ENCODE measurements around the gene TMEM132A.

TMEM132A gene

GRCh38 chr11:60952742-60953170, 28.5 kb downstream of the TMEM132A start:
- ATAC-seq (ENCODE audit: insufficient read depth, low read depth) (no peak), DNase-seq (no peak)
- no peak for TF ChIP-seq EZH2 (IDR thresholded peaks at IDR 0.05; ENCODE audit: borderline replicate concordance, low read depth, low read length, severe bottlenecking)
- TF ChIP-seq, protein P1, sequence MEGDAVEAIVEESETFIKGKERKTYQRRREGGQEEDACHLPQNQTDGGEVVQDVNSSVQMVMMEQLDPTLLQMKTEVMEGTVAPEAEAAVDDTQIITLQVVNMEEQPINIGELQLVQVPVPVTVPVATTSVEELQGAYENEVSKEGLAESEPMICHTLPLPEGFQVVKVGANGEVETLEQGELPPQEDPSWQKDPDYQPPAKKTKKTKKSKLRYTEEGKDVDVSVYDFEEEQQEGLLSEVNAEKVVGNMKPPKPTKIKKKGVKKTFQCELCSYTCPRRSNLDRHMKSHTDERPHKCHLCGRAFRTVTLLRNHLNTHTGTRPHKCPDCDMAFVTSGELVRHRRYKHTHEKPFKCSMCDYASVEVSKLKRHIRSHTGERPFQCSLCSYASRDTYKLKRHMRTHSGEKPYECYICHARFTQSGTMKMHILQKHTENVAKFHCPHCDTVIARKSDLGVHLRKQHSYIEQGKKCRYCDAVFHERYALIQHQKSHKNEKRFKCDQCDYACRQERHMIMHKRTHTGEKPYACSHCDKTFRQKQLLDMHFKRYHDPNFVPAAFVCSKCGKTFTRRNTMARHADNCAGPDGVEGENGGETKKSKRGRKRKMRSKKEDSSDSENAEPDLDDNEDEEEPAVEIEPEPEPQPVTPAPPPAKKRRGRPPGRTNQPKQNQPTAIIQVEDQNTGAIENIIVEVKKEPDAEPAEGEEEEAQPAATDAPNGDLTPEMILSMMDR (IDR thresholded peaks at IDR 0.05; ENCODE audit: borderline replicate concordance, extremely low read depth, low read length, poor library complexity, severe bottlenecking): no peak
- no peaks in the 10 kb centered on the region for H3K36me3 ChIP-seq (ENCODE audit: insufficient read depth, low read length)
- H3K27ac ChIP-seq (ENCODE audit: low read length): no peak overlapping the region
- H2AFZ ChIP-seq (ENCODE audit: low read depth, low read length): no peak overlapping the region
- no peaks in the 10 kb centered on the region for H3K4me1 ChIP-seq (ENCODE audit: insufficient read depth, low read length)
- no peak overlapping the region for H3K4me2 ChIP-seq (ENCODE audit: insufficient read depth, low read length)
- H3K9ac ChIP-seq (ENCODE audit: low read depth, low read length): no peak overlapping the region
- no peaks in the 10 kb centered on the region for H4K20me1 ChIP-seq (ENCODE audit: insufficient read depth, low read length)
- no peaks in the 10 kb centered on the region for H3K9me3 ChIP-seq (ENCODE audit: insufficient read depth, low read length, severe bottlenecking)
- peaks cover 3% of the 10 kb centered on the region for H3K27me3 ChIP-seq (ENCODE audit: insufficient read depth, low read length, poor library complexity)
- H3K79me2 ChIP-seq (ENCODE audit: insufficient read depth, low read length): no peaks in the 10 kb centered on the region
- no peak overlapping the region for H3K4me3 ChIP-seq (ENCODE audit: low read depth in 1 of 2, low read length in 2 of 2)

- Histone ChIP-seq H3K27ac (ENCODE audit: low read length) (no peak overlapping the region), H3K4me3 (ENCODE audit: low read depth in 1 of 2, low read length in 2 of 2) (no peak overlapping the region), H2AFZ (ENCODE audit: low read depth, low read length) (no peak overlapping the region), H3K9me3 (ENCODE audit: insufficient read depth, low read length, severe bottlenecking) (no peaks in the 10 kb centered on the region), H3K9ac (ENCODE audit: low read depth, low read length) (no peak overlapping the region), H3K36me3 (ENCODE audit: insufficient read depth, low read length) (no peaks in the 10 kb centered on the region), H3K4me1 (ENCODE audit: insufficient read depth, low read length) (no peaks in the 10 kb centered on the region), H3K4me2 (ENCODE audit: insufficient read depth, low read length) (no peak overlapping the region), H3K79me2 (ENCODE audit: insufficient read depth, low read length) (no peaks in the 10 kb centered on the region), H4K20me1 (ENCODE audit: insufficient read depth, low read length) (no peaks in the 10 kb centered on the region), H3K27me3 (ENCODE audit: insufficient read depth, low read length, poor library complexity) (peaks cover 3% of the 10 kb centered on the region)
- ATAC-seq (ENCODE audit: insufficient read depth, low read depth) (no peak), DNase-seq (no peak)
- TF ChIP-seq EZH2 (IDR thresholded peaks at IDR 0.05; ENCODE audit: borderline replicate concordance, low read depth, low read length, severe bottlenecking): no peak
- TF ChIP-seq, protein P1 (IDR thresholded peaks at IDR 0.05; ENCODE audit: borderline replicate concordance, extremely low read depth, low read length, poor library complexity, severe bottlenecking): no peak
Observed at GRCh38 chr11:60953781-60954180, 29.5 kb downstream of the TMEM132A start.

DNA sequence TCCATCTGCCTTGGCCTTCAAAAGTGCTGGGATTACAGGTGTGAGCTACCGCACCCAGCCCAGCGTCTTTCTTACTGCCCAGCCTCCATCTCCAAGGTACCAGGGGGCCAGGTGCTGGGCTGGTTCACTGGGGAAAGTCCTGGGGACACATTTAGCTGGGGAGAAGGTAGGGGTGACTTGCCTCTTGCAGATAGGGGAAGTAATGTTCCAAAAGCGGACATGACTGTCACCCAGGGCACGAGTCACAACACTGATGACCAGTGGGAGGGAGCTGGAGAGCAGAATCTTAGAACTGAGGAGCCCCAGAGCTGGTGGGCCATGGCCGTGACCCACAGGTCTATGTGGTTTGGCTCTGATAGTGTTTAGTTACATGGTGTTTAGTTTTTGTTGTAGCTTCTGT, 30.2 kb downstream of the TMEM132A start:
- H3K4me1 ChIP-seq (ENCODE audit: insufficient read depth, low read length): no peaks in the 10 kb centered on the region
- H4K20me1 ChIP-seq (ENCODE audit: insufficient read depth, low read length): no peaks in the 10 kb centered on the region
- no peak overlapping the region for H3K4me2 ChIP-seq (ENCODE audit: insufficient read depth, low read length)
- no peak overlapping the region for H2AFZ ChIP-seq (ENCODE audit: low read depth, low read length)
- peaks cover 3% of the 10 kb centered on the region for H3K27me3 ChIP-seq (ENCODE audit: insufficient read depth, low read length, poor library complexity)
- ATAC-seq (ENCODE audit: insufficient read depth, low read depth) (no peak), DNase-seq (no peak)
- TF ChIP-seq, protein P1 (IDR thresholded peaks at IDR 0.05; ENCODE audit: borderline replicate concordance, extremely low read depth, low read length, poor library complexity, severe bottlenecking): no peak
- no peak for TF ChIP-seq EZH2 (IDR thresholded peaks at IDR 0.05; ENCODE audit: borderline replicate concordance, low read depth, low read length, severe bottlenecking)
- no peaks in the 10 kb centered on the region for H3K36me3 ChIP-seq (ENCODE audit: insufficient read depth, low read length)
- H3K9me3 ChIP-seq (ENCODE audit: insufficient read depth, low read length, severe bottlenecking): no peaks in the 10 kb centered on the region
- no peak overlapping the region for H3K9ac ChIP-seq (ENCODE audit: low read depth, low read length)
- no peak overlapping the region for H3K4me3 ChIP-seq (ENCODE audit: low read depth in 1 of 2, low read length in 2 of 2)
- no peak overlapping the region for H3K27ac ChIP-seq (ENCODE audit: low read length)
- H3K79me2 ChIP-seq (ENCODE audit: insufficient read depth, low read length): no peaks in the 10 kb centered on the region

- DNase-seq (no peak), ATAC-seq (ENCODE audit: insufficient read depth, low read depth) (no peak)
- H3K4me3 ChIP-seq (ENCODE audit: low read depth in 1 of 2, low read length in 2 of 2): no peak overlapping the region
- TF ChIP-seq EZH2 (IDR thresholded peaks at IDR 0.05; ENCODE audit: borderline replicate concordance, low read depth, low read length, severe bottlenecking): no peak
- TF ChIP-seq, protein P1 (IDR thresholded peaks at IDR 0.05; ENCODE audit: borderline replicate concordance, extremely low read depth, low read length, poor library complexity, severe bottlenecking): no peak
- no peaks in the 10 kb centered on the region for H3K79me2 ChIP-seq (ENCODE audit: insufficient read depth, low read length)
- no peaks in the 10 kb centered on the region for H3K36me3 ChIP-seq (ENCODE audit: insufficient read depth, low read length)
- H3K4me1 ChIP-seq (ENCODE audit: insufficient read depth, low read length): no peaks in the 10 kb centered on the region
- H4K20me1 ChIP-seq (ENCODE audit: insufficient read depth, low read length): no peaks in the 10 kb centered on the region
- H3K9ac ChIP-seq (ENCODE audit: low read depth, low read length): no peak overlapping the region
- no peaks in the 10 kb centered on the region for H3K9me3 ChIP-seq (ENCODE audit: insufficient read depth, low read length, severe bottlenecking)
- H2AFZ ChIP-seq (ENCODE audit: low read depth, low read length): no peak overlapping the region
- H3K27me3 ChIP-seq (ENCODE audit: insufficient read depth, low read length, poor library complexity): peaks cover 3% of the 10 kb centered on the region
- H3K4me2 ChIP-seq (ENCODE audit: insufficient read depth, low read length): no peak overlapping the region
- no peak overlapping the region for H3K27ac ChIP-seq (ENCODE audit: low read length)
Observed at GRCh38 chr11:60955571-60955970, 31.3 kb downstream of the TMEM132A start.

Measured in DND-41 (cell line).